ENCODE results near the gene ARHGAP28.

ARHGAP28 gene

GRCh38 chr18:6729247-6730091 lies at the start of gene ARHGAP28:
Gene ARHGAP28 (plus strand): TSS chr18:6729716. CDS start chr18:6729822, 106 bp downstream.
- DNase-seq (ENCODE audit: low spot score) = no peak

- no peak for DNase-seq (ENCODE audit: low spot score)
Observed at GRCh38 chr18:6681331-6681875, 48.1 kb upstream of the ARHGAP28 start.

GRCh38 chr18:6682437-6683111 lies 46.9 kb upstream of the ARHGAP28 start:
- DNase-seq (ENCODE audit: low spot score) = no peak

GRCh38 chr18:6683112-6683876 lies 46.2 kb upstream of the ARHGAP28 start:
- no peak for DNase-seq (ENCODE audit: low spot score)

GRCh38 chr18:6687676-6688075 lies 41.8 kb upstream of the ARHGAP28 start:
- no peak for DNase-seq (ENCODE audit: low spot score)

GRCh38 chr18:6708890-6709289 lies 20.6 kb upstream of the ARHGAP28 start:
- DNase-seq (ENCODE audit: low spot score) = no peak

- no peak for DNase-seq (ENCODE audit: low spot score)
Observed at GRCh38 chr18:6711467-6711866, 18.0 kb upstream of the ARHGAP28 start.

GRCh38 chr18:6712401-6712800 lies 17.1 kb upstream of the ARHGAP28 start:
- DNase-seq (ENCODE audit: low spot score) = no peak

GRCh38 chr18:6714010-6714409 lies 15.5 kb upstream of the ARHGAP28 start:
- DNase-seq (ENCODE audit: low spot score) = no peak

GRCh38 chr18:6718267-6718666 lies 11.2 kb upstream of the ARHGAP28 start:
- no peak for DNase-seq (ENCODE audit: low spot score)

GRCh38 chr18:6719098-6719846 lies 10.2 kb upstream of the ARHGAP28 start:
- no peak for DNase-seq (ENCODE audit: low spot score)

GRCh38 chr18:6719910-6720683 lies 9.4 kb upstream of the ARHGAP28 start:
- no peak for DNase-seq (ENCODE audit: low spot score)

- DNase-seq (ENCODE audit: low spot score) = no peak
Observed at GRCh38 chr18:6721755-6722154, 7.8 kb upstream of the ARHGAP28 start.

- no peak for DNase-seq (ENCODE audit: low spot score)
Observed at GRCh38 chr18:6722690-6723089, 6.8 kb upstream of the ARHGAP28 start.

GRCh38 chr18:6724331-6724730 lies 5.2 kb upstream of the ARHGAP28 start:
- no peak for DNase-seq (ENCODE audit: low spot score)

- no peak for DNase-seq (ENCODE audit: low spot score)
Observed at GRCh38 chr18:6728331-6728730, 1.2 kb upstream of the ARHGAP28 start.

GRCh38 chr18:6728809-6729246 lies 688 bp upstream of the ARHGAP28 start:
- DNase-seq (ENCODE audit: low spot score) = no peak

- DNase-seq (ENCODE audit: low spot score) = no peak
Observed at GRCh38 chr18:6730416-6731221, 1.1 kb downstream of the ARHGAP28 start.

GRCh38 chr18:6731222-6731596 lies 1.7 kb downstream of the ARHGAP28 start:
- no peak for DNase-seq (ENCODE audit: low spot score)

- no peak for DNase-seq (ENCODE audit: low spot score)
Observed at GRCh38 chr18:6732952-6733351, 3.4 kb downstream of the ARHGAP28 start.

Measured in hematopoietic multipotent progenitor cell treated with erythropoietin and hydrocortisone succinate and interleukin-3 and kit ligand, for 15 days (in vitro differentiated cells).